ENCODE data around the gene TNS4. TPM values are rescaled to one million over a fixed set of nuclear protein-coding genes. Genes with fewer than 3 reads are reported as not detected.

Gene TNS4
- total and polyA plus RNA-seq, 2 donors (not counting 1 experiment from before 2014, with no cell fraction given) = not detected

- Mint-ChIP-seq H3K27ac (no peak overlapping the region), H3K27me3 (no peaks in the 10 kb centered on the region), H3K9me3 (ENCODE audit: insufficient read depth) (no peaks in the 10 kb centered on the region), H3K4me1 (peaks cover 72% of the 10 kb centered on the region), H3K4me3 (no peak overlapping the region)
- ATAC-seq (ENCODE audit: low read depth) = no peak
- intact Hi-C loops (cut with micrococcal nuclease) = no loop called here
- H3K36me3 ChIP-seq (replicated peaks in 1 of 2; ENCODE audit: control extremely low read depth in 1 of 2, control insufficient read depth in 1 of 2, extremely low read depth in 1 of 2, insufficient read depth in 2 of 2, low read length in 1 of 2) = no peaks in the 10 kb centered on the region
- H3K4me1 ChIP-seq (ENCODE audit: control insufficient read depth in 2 of 2, insufficient read depth in 2 of 2, low read length in 2 of 2) = peaks cover 43 to 73% of the 10 kb centered on the region in 2 donors
- H3K79me2 ChIP-seq (ENCODE audit: control insufficient read depth, insufficient read depth, low read length) = no peaks in the 10 kb centered on the region
- no peak overlapping the region for H3K4me3 ChIP-seq (ENCODE audit: control extremely low read depth in 1 of 5, extremely low read depth in 1 of 5, insufficient read depth in 1 of 5, low read depth in 2 of 5, low read length in 4 of 5)
- H4K20me1 ChIP-seq (ENCODE audit: control insufficient read depth, insufficient read depth, low read length, poor library complexity, severe bottlenecking) = no peaks in the 10 kb centered on the region
- TF ChIP-seq, protein P1, sequence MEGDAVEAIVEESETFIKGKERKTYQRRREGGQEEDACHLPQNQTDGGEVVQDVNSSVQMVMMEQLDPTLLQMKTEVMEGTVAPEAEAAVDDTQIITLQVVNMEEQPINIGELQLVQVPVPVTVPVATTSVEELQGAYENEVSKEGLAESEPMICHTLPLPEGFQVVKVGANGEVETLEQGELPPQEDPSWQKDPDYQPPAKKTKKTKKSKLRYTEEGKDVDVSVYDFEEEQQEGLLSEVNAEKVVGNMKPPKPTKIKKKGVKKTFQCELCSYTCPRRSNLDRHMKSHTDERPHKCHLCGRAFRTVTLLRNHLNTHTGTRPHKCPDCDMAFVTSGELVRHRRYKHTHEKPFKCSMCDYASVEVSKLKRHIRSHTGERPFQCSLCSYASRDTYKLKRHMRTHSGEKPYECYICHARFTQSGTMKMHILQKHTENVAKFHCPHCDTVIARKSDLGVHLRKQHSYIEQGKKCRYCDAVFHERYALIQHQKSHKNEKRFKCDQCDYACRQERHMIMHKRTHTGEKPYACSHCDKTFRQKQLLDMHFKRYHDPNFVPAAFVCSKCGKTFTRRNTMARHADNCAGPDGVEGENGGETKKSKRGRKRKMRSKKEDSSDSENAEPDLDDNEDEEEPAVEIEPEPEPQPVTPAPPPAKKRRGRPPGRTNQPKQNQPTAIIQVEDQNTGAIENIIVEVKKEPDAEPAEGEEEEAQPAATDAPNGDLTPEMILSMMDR (IDR thresholded peaks at IDR 0.05) = no peak
- no peak for TF ChIP-seq EZH2 (IDR thresholded peaks at IDR 0.05; ENCODE audit: borderline replicate concordance, insufficient read depth, low read depth, low read length, poor library complexity, severe bottlenecking)
- ChIA-PET POLR2A (interaction anchor here (0.5 to 1.8 kb wide), 3 partner anchors 9 to 1165 kb away, joined by 7 to 13 read pairs (median 12); no protein-coding TSS in a partner anchor), CTCF (interaction anchor here (0.7 to 15.0 kb wide), 8 partner anchors 10 to 1111 kb away, joined by 3 to 329 read pairs (median 3); no protein-coding TSS in a partner anchor)
- H2AFZ ChIP-seq (ENCODE audit: insufficient read depth, low read depth, low read length, poor library complexity, severe bottlenecking) = no peak overlapping the region
- no peak for DNase-seq
- no peak overlapping the region for H3K4me2 ChIP-seq (replicated peaks; ENCODE audit: low read depth, low read length, poor library complexity, severe bottlenecking)
- no peak overlapping the region for H3K27ac ChIP-seq (ENCODE audit: low read length in 2 of 2)
- H3K27me3 ChIP-seq (replicated peaks in 1 of 4; ENCODE audit: control extremely low read depth in 1 of 4, control insufficient read depth in 3 of 4, insufficient read depth in 4 of 4, low read length in 3 of 4) = no peaks in the 10 kb centered on the region
- H3K9me3 ChIP-seq (ENCODE audit: control extremely low read depth in 1 of 3, control insufficient read depth in 2 of 3, insufficient read depth in 1 of 3, low read length in 2 of 3) = no peaks in the 10 kb centered on the region
- 92% methylated on average over 4 of the region's 6 CpGs for WGBS (ENCODE audit: insufficient coverage)
- no peak overlapping the region for H3K9ac ChIP-seq (ENCODE audit: low read length)
Observed at GRCh38 chr17:40538936-40539705, 37.7 kb upstream of the TNS4 start.

Data from B cell (primary cell).